Measurements from ENCODE around the gene CDH22. TPM values are rescaled to one million over a fixed set of nuclear protein-coding genes. Genes with fewer than 3 reads are reported as not detected.

Gene CDH22
- total RNA-seq, 1 donor from 2014 or later, result 0.83 TPM

- DNase-seq (ENCODE audit: low spot score), result no peak
- intact Hi-C loops (cut with DNase I), result no loop called here
These were observed 30.7 kb downstream of the CDH22 start for GRCh38 chr20:46277602-46278001.

GRCh38 chr20:46276531-46276930, 31.8 kb downstream of the CDH22 start:
- no peak for DNase-seq (ENCODE audit: low spot score)
- intact Hi-C loops (cut with DNase I), result no loop called here

- intact Hi-C loops (cut with DNase I), result no loop called here
- no peak for DNase-seq (ENCODE audit: low spot score)
These were observed 33.2 kb downstream of the CDH22 start for GRCh38 chr20:46275091-46275490.

DNA sequence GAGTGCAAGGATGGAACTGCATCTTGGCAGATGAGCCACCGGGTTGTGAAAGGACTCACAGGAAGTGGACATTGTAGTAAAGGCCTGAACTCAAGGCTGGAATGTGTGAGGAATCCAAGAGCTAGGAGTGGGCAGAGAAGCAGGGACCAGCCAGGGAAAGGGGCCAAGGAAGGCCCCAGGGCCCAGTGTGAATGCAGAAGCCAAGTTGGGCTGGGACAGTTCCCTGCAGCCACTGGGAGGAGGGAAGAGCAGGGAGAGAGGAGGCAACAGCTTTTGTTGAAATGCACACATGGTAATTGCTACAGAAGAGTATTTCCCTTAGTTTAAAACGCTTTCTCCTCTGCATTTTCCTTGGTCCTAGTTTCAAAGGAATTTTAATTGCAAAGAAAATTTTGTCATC, 34.6 kb downstream of the CDH22 start:
- intact Hi-C loops (cut with DNase I), result no loop called here
- no peak for DNase-seq (ENCODE audit: low spot score)

- DNase-seq (ENCODE audit: low spot score), result no peak
- intact Hi-C loops (cut with DNase I), result no loop called here
These were observed 35.8 kb downstream of the CDH22 start for GRCh38 chr20:46272389-46273047.

DNA sequence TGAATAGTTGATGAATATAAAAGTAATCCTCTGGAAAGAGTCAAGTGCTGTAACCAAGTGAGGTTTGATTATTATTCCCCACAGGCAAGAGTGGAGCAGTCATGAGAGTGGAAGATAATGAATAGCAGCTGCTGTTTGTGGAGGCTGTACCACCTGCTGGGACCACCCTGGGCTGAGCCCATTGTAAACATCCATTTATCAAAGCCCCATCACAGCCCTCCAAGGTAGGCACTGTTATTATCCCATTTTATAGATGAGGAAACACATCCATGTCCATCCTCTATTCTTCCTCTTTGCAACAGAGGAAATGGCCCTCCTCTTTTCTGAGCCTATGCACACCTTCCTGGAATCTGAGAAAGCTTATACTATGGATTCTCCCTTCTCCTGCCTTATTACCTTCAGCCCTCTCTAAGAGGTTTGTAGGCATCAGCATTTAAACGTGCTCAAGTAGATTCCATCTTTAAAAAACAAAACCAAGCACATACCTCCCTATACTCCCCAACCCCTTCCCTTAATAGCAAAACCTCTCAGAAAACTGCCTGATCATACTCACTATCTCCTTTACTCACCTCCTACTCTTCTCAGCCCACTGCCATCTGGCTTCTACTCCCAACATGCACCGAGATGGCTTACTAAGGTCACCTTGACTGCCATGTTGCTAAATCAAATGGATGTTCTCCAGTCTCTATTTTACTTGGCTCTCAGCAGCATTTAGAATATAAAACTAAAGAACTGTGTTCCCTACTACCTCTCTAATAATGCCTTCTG, 37.1 kb downstream of the CDH22 start:
- intact Hi-C loops (cut with DNase I), result no loop called here
- no peak for DNase-seq (ENCODE audit: low spot score)

GRCh38 chr20:46269372-46269771, 38.9 kb downstream of the CDH22 start:
- intact Hi-C loops (cut with DNase I), result no loop called here
- no peak for DNase-seq (ENCODE audit: low spot score)

GRCh38 chr20:46268662-46269061, 39.6 kb downstream of the CDH22 start:
- intact Hi-C loops (cut with DNase I), result no loop called here
- DNase-seq (ENCODE audit: low spot score), result no peak

DNA sequence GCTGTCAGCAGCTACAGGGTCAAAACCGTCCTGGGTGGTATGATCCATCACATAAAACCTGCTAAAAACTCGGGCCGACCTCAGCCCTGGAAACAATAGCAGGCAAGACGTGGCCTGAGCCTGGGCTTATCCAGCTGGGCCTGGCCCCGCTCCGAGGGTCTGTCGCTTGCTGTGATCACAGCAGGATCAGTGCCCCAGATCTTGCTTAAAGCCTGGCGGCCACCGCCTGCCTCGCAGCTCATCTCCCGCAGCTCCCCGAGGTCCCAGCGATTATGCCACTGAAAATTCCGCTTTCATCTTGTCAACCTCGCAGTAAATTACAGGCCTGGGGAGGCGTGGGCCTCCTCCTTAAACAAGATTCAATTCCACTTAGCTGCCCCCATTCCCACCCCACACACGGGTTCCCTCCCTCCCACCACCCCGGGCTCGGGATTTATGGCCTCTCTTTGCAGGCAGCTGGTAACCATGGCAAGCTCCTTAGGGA, 40.1 kb downstream of the CDH22 start:
- intact Hi-C loops (cut with DNase I), result no loop called here
- no peak for DNase-seq (ENCODE audit: low spot score)

DNA sequence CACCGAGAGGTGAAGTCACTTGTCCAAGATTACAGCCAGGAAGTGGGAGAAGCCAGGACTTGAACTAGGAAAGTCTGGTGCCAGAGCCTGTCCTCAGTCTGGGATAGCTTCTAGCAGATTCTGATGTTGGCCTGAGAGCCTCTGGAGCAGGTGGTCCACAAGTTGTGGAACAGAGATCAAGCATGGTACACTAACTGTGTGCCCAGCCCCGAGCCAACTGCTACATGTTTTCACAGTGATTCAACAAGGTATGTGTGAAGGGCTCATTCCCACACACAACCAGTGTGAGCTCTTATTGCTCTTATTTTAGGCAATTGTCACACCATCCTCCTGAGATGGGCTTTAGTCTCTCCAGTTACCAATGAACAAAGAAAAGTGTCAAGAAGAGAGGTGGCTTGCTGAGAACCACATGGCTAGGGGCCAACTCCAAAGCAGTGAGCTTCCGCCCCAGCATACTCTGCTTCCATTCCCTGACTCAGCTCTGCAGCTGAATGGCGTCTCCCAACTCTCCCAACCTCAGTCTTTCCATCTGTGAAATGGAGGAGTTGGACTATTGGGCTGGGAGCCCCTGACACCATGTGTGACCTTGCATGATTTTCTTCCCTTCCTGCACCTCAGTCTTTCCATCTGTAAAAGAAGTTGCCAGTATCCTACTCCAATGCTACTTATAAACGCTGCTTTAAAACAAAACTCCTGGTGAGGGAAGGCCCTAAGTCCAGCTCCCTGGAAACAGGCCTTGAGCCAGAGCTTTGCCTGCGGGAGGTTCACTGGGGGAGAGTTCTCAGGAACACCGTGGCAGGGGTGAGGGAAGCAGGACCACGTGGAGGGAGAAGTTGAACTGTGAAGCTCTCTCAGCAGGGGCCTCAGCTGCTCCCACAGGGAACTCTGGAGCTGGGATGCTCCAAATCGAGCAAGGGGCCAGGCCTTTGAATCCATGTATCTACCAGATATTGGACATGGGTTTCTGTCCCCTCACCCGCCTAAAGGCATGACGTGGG, 40.9 kb downstream of the CDH22 start:
- intact Hi-C loops (cut with DNase I), result no loop called here
- DNase-seq (ENCODE audit: low spot score), result no peak

DNA sequence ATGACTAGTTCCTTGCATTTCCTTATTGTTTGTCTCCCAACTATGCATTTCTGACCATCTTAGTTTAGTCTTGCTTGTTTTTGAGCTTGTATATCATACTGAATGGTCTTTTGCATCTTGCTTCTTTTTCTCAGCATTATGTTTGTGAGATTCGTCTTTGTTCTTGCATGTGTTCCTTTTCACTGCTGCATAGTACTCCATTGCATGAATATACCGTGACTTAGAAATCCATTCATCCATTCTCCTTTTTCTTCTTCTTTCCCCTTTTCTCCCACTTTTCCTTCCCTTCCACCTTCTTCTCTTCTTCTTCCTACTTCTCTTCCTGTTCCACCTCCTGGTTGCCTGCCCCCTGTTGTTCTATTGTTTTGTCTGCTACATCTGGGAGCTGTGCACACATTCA, 42.8 kb downstream of the CDH22 start:
- DNase-seq (ENCODE audit: low spot score), result no peak
- intact Hi-C loops (cut with DNase I), result no loop called here

GRCh38 chr20:46264391-46265266, 43.7 kb downstream of the CDH22 start:
- no peak for DNase-seq (ENCODE audit: low spot score)

DNA sequence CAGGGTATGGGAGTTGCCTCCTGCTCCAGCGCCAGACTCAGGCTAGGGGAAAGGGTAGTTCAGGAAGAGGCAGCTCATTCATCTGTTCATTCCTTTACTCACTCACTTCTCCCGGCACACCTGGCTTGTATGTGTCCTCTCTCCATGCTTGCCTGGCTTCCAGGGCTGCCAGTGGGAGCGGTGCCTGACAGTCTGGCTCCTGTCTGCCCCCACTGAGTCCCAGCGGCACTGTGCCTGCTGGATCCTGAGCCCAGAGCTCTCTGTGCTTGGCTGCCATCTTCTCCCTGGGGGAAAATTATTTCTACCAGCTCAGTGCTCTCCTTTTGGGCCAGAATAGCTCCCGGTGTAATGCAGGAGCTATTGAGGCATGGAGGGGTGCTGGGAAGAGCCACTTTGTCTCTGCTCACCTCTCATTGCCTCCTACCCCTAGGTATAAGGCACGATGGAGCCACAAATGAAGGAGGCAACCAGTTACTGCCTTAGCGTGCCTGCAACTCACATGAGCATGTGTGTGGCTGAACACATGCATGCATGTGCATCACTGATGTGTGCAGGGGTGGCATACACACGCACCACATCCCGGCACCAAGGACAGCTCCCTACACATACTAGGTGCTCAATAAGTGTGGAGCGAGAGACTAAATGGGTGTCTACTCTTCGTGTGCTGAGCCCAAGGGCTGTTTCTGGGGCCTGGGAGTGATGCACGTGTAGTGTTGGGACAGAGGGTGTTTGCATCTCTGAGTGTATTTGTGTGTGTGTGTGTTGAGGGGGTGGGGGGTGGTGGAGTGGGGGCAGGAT, 46.6 kb downstream of the CDH22 start:
- intact Hi-C loops (cut with DNase I), result no loop called here

More at GRCh38 chr20:46264391-46265266, 43.7 kb downstream of the CDH22 start:
- intact Hi-C loops (cut with DNase I), result no loop called here

GRCh38 chr20:46260936-46261454, 47.3 kb downstream of the CDH22 start:
- intact Hi-C loops (cut with DNase I), result no loop called here
- DNase-seq (ENCODE audit: low spot score), result no peak

More for the DNA sequence above, 46.6 kb downstream of the CDH22 start:
- no peak for DNase-seq (ENCODE audit: low spot score)

GRCh38 chr20:46260480-46260879, 47.8 kb downstream of the CDH22 start:
- intact Hi-C loops (cut with DNase I), result no loop called here
- DNase-seq (ENCODE audit: low spot score), result no peak

- no peak for DNase-seq (ENCODE audit: low spot score)
- intact Hi-C loops (cut with DNase I), result no loop called here
These were observed 48.9 kb downstream of the CDH22 start for GRCh38 chr20:46259260-46259859.

- intact Hi-C loops (cut with DNase I), result no loop called here
- DNase-seq (ENCODE audit: low spot score), result no peak
These were observed 50.4 kb downstream of the CDH22 start for GRCh38 chr20:46257887-46258286.

DNA sequence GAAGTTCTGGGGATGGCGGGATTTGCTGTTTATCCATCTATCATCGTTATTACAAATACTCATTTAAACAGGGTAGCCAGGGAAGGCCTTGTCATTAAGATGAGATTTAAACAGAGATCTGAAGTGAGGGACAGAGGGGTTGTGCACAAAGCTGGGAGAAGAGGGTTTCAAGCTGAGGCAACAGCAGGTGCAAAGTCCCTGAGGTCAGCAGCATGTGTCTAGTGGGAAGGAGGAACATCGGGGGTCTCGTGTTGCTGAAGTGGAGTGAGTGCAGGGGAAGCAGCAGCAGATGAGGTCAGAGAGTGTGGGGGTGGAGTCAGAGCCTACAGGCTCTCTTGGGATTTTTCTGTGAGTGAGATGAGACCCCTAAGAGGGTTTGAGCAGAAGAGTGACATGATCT, 52.0 kb downstream of the CDH22 start:
- no peak for DNase-seq (ENCODE audit: low spot score)
- intact Hi-C loops (cut with DNase I), result no loop called here
